ENCODE measurements around the gene ANKRD44.
A peak's percentile ranks its signal among the peaks of the same experiment; 100 is the strongest.
"Not testable (repeated sequence)": the region's sequence is repeated elsewhere in the genome, so short reads cannot be mapped to it uniquely, and the experiment has no call there.

The ANKRD44 gene

DNA sequence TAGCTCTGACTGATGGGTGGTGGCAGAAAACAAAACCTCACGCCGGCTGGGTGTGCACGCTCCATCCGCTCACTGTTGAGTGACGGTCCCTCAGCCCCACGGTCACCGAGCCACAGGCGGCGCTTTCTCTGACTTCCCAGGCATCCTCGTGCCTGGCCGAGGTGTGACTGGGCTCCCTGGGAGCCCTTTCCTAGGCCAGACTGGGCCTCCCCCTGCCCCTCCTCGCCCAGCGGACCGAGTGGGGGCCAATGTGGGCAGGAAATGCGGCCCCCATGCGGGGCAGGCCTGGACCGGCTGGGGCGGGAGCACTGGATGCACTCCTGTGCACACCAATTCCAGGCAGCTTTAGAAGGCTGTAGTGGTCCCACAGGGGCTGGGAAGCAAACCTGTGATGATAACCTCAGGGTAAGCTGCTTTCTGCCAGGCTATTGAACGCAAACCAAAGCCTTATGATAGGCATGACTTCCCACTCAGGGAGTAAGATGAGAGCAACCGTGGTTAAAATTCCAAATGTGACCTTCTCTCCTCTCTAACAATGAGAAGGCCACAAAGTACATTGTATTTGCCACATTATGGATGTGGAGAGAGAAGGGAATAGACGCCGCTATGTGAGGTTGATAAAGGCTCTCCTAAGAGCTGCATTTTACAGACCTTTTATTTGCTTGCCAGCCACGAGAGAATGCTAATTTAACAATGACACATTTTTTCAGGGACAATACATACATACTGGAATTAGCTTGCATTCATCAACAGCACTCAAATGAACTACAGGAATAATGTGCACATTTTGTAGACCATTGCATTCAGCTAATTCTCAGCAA, 300.2 kb downstream of the ANKRD44 start:
- no peak for DNase-seq

- not testable (repeated sequence) for DNase-seq
Observed at GRCh38 chr2:197008741-197009341, 301.7 kb downstream of the ANKRD44 start.

DNA sequence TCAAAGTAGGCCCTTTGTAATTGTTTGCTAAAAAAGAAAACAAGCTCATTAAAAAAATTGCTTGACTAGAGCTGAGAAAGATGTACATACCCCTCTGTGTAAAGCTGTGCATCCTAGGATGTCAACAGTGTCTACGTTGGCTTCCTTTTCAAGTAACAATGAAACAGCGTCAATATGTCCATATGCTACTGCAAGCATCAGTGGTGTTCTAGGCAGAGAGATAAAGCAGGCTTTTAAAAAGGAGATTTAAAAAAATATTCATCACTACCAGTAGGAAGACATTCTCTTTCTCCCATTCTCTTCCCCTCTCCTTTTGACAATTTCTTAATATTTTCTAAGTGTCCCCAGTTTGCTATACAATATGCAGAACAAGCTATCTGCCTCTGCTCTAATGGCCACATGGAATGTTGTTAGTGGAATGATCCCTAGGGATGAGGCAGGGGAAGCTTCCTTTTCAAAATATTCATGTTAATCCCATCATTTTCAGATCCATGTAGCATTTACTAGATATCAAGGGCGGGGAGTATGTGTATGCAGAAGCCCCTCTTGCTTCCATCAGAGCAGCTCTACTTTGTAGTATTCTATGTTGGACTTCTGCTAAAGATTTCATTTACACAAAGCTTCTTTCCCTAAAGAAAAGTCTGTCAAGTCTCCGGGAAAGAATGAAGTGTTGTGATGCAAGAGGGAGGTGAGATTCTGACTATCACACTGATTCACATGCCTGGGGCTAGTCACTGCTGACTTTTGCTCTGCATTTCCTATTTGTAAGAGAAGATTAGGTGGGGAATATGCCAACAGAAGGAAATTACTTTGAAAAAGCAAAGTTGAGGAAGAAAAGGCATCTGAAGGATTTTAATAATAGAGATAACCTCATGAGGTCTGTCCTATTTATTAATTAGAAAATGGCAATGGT, 302.6 kb downstream of the ANKRD44 start:
- DNase-seq, result peak; percentile 23

- DNase-seq, result no peak
Observed at GRCh38 chr2:197001921-197002320, 308.7 kb downstream of the ANKRD44 start.

- no peak for DNase-seq
Observed at GRCh38 chr2:196995757-196996314, 314.7 kb downstream of the ANKRD44 start.

GRCh38 chr2:196994764-196995163, 315.8 kb downstream of the ANKRD44 start:
- no peak for DNase-seq

- no peak for DNase-seq
Observed at GRCh38 chr2:196993617-196994016, 317.0 kb downstream of the ANKRD44 start.

- no peak for DNase-seq
Observed at GRCh38 chr2:196992466-196992865, 318.1 kb downstream of the ANKRD44 start.

DNA sequence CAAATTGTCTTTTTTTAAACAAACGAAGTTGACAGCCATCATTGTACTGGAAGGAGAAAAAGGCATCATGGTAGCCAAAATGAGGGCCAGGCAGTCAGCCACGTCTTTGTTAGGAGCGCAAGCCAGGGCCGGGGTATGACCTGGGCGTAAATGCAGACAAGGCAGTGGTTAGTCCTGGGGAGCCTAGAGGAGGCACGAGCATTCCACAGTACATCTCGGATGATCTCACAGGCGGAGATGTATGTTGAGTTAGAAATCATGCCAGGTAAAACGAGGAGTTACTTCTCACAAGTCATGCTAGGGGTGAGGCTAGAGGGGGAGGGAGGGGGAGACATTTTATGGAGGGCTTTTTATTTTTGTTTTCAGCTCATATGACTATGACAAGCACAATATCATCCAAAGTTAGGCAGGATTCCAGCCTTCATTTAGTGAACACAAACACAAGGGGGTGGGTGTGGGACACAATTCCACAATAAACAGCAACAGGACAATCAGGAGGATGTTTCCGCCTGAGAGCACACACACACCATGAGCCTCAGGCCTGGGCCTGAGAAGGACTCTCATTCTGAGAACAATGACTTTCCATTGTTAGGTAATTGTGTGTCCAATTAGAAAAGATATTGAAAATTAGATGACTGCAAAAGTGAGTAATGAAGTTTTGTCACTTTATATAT, 319.7 kb downstream of the ANKRD44 start:
- no peak for DNase-seq

DNA sequence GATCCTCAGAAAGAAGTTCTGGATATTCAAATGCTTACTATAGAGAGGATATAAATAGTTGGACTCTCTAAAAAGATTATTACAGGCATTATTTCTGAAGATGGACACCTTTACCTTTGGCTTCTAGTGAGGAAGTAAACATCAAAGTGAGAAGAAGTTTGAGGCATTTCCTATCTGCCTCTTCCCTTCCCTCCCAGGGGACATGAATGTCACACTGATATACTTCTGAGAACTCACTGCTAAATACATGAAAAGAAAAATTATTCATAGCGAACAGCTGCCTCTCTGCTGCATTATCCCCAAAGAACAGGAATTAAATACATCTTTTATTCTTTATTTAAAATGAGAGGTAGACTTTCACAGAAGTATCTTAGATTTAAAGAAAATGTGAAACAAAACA, 320.5 kb downstream of the ANKRD44 start:
- no peak for DNase-seq

DNA sequence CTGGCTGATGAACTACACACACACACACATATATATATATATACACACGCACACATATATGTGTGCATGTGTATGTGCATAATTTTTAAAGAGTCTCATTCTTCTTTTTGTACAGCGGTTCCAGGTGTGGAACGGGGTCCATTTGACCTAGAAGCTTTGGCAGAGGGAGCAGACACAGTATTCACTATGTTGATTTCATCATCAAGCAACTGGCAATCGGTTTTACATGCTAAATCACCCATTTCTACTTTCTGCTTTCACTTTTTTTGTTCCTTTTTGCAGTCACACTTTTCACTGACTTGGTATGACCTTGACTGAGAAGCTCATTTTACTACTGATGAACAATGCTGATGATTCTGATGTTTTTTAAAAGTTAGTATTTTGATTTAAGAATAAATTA, 321.1 kb downstream of the ANKRD44 start:
- DNase-seq, result no peak

GRCh38 chr2:196988639-196989038, 321.9 kb downstream of the ANKRD44 start:
- DNase-seq, result no peak

- DNase-seq, result peak; percentile 97
Observed at GRCh38 chr2:196987649-196988364, 322.8 kb downstream of the ANKRD44 start.

GRCh38 chr2:196987298-196987648, 323.3 kb downstream of the ANKRD44 start:
- no peak for DNase-seq

DNA sequence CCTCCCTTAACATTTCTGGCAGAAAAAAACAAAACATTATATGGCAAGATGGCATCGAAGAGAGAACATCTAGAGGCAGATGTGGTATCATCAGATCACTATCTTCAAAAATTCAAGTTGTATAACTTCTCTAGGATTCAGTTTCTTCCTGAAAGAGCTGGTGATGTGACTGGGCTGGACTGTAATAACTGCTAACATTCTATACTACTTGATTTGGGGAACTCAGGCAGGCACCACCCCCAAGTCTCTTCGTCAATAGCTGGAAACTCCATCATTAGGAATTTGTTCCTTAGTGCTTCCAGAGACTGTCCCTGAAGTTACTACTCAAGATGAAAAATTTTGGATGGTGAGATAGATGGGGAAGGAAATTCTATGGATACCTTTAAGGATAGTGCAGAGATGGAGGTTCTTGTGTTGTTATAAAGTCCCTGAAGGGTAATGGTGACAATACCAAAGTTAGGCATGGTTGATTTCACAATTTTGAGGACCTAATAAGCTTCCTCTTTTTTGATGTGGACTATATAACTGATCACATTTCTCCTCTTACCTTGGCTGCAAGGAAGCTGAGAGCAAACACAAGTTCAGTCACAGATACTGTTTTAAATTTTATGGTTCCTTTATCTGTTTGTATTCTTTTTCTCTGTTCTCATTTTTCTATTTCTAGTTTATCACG, 324.9 kb downstream of the ANKRD44 start:
- DNase-seq, result no peak

- no peak for DNase-seq
Observed at GRCh38 chr2:196984903-196985302, 325.7 kb downstream of the ANKRD44 start.

DNA sequence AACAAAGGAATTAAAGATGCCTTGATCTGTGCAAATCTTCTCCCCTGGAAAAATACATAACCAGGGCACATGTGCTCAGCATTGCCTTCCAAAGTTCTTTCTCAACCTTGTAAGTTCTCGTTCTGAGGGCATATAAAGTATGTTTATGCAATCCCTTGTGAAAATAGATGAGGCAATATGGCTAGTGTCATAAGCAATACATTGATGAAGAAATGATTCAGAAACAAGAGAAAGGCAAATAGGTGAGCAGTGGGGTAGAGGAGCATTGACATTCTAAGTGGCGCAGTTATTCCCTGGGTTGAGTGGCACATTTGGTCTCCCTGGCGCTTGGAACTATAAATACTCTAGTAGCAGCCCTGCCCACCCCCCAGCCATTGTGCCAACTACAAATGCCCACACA, 326.6 kb downstream of the ANKRD44 start:
- DNase-seq, result peak; percentile 29

- DNase-seq, result no peak
Observed at GRCh38 chr2:196980473-196980872, 330.1 kb downstream of the ANKRD44 start.

GRCh38 chr2:196980001-196980400, 330.6 kb downstream of the ANKRD44 start:
- no peak for DNase-seq

GRCh38 chr2:196977507-196977906, 333.1 kb downstream of the ANKRD44 start:
- DNase-seq, result no peak

DNA sequence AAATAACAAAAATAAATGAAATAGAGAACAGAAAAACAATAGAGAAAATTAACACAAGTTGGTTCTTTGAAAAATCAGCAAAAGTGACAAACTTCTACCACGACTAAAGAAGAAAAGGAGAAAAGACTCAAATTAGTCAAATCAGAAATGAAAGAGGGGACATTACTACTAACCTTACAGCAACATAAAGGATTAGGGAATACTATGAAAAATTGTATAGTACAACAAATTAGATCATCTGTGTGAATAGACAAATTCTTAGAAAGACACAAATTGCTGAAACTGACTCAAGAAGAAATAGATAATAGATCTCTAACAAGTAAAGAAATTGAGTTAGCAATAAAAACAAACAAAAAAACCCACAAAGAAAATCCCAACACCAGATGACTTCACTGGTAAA, 335.6 kb downstream of the ANKRD44 start:
- DNase-seq, result no peak
